Measurements from ENCODE around the gene RSRC1.
"Not testable (repeated sequence)": the region's sequence is repeated elsewhere in the genome, so short reads cannot be mapped to it uniquely, and the experiment has no call there.

The RSRC1 gene

DNA sequence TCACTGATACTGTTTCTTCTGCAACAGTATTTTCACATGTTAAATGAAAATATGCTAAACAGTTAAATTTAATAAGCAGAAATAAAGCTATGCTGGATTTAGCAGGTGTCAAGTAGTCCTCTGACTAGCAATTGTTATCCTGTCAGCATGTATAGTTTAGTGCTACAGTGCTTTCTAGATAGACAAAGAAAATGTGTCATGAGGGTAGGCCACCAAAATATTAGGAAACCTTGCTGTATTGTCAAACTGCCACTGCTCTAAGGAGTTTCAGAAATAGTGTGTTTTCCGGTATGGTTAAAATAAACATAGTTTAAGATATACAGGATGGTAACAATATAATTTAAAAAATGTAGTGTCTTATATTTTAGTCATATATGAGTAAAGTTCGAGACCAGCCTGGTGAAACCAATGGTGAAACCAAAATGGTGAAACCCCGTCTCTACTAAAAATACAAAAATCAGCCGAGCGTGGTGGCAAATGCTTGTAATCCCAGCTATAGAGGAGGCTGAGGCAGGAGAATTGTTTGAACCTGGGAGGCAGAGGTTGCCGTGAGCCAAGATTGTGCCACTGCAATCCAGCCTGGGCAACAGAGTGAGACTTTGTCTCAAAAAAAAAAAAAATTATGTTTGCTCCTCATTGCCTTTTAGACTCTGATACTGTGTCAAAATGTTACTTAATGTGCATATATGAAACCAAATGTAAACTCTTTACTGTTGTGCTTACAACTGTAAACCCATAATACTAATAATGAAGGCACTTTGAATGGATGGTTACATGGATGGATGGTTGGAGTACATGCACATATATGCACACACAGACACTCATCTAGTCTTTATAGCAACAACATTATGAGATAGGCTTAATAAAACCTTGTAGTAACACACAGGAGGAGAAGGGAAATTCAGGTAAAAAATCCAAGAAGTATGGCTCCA is 204.8 kb downstream of the RSRC1 start:
- Histone ChIP-seq H3K36me3 (replicated peaks) (no peaks in the 10 kb centered on the region), H3K27me3 (replicated peaks) (no peaks in the 10 kb centered on the region), H3K27ac (no peak overlapping the region), H3K4me3 (ENCODE audit: low read depth, low read length) (no peak overlapping the region)
- TF ChIP-seq, protein P1, sequence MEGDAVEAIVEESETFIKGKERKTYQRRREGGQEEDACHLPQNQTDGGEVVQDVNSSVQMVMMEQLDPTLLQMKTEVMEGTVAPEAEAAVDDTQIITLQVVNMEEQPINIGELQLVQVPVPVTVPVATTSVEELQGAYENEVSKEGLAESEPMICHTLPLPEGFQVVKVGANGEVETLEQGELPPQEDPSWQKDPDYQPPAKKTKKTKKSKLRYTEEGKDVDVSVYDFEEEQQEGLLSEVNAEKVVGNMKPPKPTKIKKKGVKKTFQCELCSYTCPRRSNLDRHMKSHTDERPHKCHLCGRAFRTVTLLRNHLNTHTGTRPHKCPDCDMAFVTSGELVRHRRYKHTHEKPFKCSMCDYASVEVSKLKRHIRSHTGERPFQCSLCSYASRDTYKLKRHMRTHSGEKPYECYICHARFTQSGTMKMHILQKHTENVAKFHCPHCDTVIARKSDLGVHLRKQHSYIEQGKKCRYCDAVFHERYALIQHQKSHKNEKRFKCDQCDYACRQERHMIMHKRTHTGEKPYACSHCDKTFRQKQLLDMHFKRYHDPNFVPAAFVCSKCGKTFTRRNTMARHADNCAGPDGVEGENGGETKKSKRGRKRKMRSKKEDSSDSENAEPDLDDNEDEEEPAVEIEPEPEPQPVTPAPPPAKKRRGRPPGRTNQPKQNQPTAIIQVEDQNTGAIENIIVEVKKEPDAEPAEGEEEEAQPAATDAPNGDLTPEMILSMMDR (IDR thresholded peaks at IDR 0.05; ENCODE audit: low read depth, low read length, missing control alignments): no peak
- no peak for DNase-seq
- in situ Hi-C loops (cut with HindIII; ENCODE audit: low pct_ligation_motif_present, low sequenced_read_pairs): no loop called here

DNA sequence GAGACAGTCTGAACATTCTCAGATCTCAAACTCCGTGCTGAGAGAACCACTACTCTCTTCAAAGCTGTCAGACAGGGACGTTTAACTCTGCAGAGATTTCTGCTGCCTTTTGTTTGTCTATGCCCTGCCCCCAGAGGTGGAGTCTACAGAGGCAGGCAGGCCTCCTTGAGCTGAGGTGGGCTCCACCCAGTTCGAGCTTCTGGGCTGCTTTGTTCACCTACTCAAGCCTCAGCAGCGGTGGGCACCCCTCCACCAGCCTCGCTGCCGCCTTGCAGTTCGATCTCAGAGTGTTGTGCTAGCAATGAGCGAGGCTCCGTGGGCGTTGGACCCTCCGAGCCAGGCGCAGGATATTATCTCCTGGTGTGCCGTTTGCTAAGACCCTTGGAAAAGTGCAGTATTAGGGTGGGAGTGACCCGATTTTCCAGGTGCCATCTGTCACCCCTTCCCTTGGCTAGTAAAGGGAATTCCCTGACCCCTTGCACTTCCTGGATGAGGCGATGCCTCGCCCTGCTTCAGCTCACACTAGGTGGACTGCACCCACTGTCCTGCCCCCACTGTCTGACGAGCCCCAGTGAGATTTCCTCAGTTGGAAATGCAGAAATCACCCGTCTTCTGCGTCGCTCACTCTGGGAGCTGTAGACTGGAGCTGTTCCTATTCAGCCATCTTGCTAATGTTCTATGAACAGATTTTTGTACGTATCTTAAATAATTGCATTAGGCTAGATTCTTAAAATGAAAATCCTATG is 220.0 kb downstream of the RSRC1 start:
- H3K36me3 ChIP-seq (replicated peaks); H3K27ac ChIP-seq; in situ Hi-C loops (cut with HindIII; ENCODE audit: low pct_ligation_motif_present, low sequenced_read_pairs); DNase-seq; H3K27me3 ChIP-seq (replicated peaks): not testable (repeated sequence)
- peak overlapping the region; percentile 48 for H3K4me3 ChIP-seq (ENCODE audit: low read depth, low read length)

DNA sequence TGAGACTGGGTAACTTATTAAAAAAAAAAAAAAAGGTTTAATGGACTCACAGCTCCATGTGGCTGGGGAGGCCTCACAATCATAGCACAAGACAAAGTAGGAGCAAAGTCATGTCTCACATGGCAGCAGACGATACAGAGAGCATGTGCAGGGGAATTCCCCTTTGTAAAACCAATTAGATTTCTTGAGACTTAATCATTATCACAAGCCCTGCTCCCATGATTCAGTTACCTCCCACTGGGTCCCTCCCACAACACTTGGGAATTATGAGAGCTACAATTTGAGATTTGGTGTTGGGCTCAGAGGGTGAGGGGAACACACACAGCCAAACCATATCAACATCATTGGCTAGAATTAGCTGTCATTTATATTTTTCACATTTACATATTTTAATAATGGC is 221.0 kb downstream of the RSRC1 start:
- peak; percentile 24 for DNase-seq
- in situ Hi-C loops (cut with HindIII; ENCODE audit: low pct_ligation_motif_present, low sequenced_read_pairs): no loop called here
- Histone ChIP-seq H3K27ac (no peak overlapping the region), H3K4me3 (ENCODE audit: low read depth, low read length) (no peak overlapping the region), H3K36me3 (replicated peaks) (no peaks in the 10 kb centered on the region), H3K27me3 (replicated peaks) (no peaks in the 10 kb centered on the region)
- TF ChIP-seq, protein P1 (IDR thresholded peaks at IDR 0.05; ENCODE audit: low read depth, low read length, missing control alignments): no peak

DNA sequence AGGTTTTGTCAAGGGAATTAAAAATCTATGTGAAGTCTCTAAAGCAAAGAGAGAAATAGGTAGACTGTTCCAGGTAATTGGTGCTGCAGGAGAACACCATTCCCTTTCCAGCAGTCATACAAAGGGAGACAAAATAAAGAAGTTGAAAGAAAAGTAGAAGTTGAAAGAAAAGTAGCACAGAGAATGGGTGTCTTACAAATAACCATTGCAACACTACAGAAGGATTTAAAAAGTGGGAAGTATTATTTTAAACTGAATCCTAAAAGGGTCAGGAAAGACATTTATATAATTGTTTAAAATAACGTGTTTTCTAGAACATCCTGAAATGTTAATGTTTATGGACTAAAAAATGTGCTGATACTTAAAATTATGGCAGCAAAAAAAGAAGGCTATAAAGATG is 223.8 kb downstream of the RSRC1 start:
- in situ Hi-C loops (cut with HindIII; ENCODE audit: low pct_ligation_motif_present, low sequenced_read_pairs): no loop called here
- DNase-seq: no peak
- Histone ChIP-seq H3K27me3 (replicated peaks) (no peaks in the 10 kb centered on the region), H3K27ac (no peak overlapping the region), H3K4me3 (ENCODE audit: low read depth, low read length) (no peak overlapping the region), H3K36me3 (replicated peaks) (no peaks in the 10 kb centered on the region)
- TF ChIP-seq, protein P1 (IDR thresholded peaks at IDR 0.05; ENCODE audit: low read depth, low read length, missing control alignments): no peak

DNA sequence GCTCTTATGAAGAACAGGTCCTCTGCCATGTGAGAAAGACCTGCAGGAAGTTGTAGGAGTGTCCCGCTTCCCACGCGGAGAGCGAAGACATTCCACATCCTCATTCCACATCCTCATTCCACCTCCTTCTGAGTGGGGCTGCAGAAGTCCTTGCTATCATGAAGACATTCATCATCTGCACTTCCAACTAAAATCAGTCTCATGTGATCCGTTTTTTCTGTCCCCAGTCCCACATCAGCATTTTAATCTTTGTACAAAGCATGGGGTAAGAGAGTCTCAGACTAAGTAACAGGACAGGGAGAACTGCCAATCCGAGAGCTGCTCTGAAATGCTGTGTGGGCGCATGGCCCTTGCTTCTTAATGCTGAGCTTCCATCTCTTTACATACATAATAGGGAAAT is 227.2 kb downstream of the RSRC1 start:
- H3K4me3 ChIP-seq (ENCODE audit: low read depth, low read length): no peak overlapping the region
- no peaks in the 10 kb centered on the region for H3K36me3 ChIP-seq (replicated peaks)
- no peak for DNase-seq
- H3K27me3 ChIP-seq (replicated peaks): no peaks in the 10 kb centered on the region
- in situ Hi-C loops (cut with HindIII; ENCODE audit: low pct_ligation_motif_present, low sequenced_read_pairs): no loop called here
- no peak overlapping the region for H3K27ac ChIP-seq
- TF ChIP-seq, protein P1 (IDR thresholded peaks at IDR 0.05; ENCODE audit: low read depth, low read length, missing control alignments): no peak

DNA sequence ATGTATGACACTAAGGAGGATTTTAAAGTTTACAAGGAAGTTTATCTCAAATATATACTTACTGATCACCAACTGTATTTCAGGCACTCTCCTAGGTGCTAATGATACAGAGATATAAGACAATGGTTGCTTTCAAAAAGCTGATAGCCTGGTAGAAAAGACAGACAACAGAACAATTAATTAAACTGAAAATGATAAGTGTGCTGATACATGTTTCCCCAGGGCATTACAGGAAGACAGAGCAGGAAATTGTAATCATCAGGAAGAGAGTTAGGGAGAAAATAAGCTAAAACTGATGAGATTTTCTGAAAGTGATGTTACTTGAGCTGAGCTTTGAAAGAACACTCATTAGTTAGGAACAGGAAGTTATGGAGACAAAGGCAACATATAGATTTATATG is 229.7 kb downstream of the RSRC1 start:
- Histone ChIP-seq H3K36me3 (replicated peaks) (no peaks in the 10 kb centered on the region), H3K27ac (no peak overlapping the region), H3K4me3 (ENCODE audit: low read depth, low read length) (no peak overlapping the region), H3K27me3 (replicated peaks) (no peaks in the 10 kb centered on the region)
- TF ChIP-seq, protein P1 (IDR thresholded peaks at IDR 0.05; ENCODE audit: low read depth, low read length, missing control alignments): no peak
- in situ Hi-C loops (cut with HindIII; ENCODE audit: low pct_ligation_motif_present, low sequenced_read_pairs): no loop called here
- no peak for DNase-seq

DNA sequence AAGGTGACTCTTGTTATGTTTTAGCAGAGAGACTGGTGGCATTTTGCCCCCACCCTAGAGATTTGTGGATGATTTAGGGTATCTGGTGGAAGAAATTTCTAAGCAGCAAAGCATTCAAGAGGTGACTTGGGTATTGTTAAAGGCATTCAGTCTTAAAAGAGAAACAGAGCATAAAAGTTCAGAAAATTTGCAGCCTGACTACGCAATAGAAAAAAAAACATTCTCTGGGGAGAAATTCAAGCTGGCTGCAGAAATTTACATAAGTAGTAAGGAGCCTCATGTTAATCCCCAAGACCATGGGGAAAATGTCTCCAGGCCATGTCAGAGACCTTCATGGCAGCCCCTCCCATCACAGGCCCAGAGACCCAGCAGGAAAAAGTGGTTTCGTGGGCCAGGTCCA is 231.1 kb downstream of the RSRC1 start:
- H3K4me3 ChIP-seq (ENCODE audit: low read depth, low read length); in situ Hi-C loops (cut with HindIII; ENCODE audit: low pct_ligation_motif_present, low sequenced_read_pairs); H3K36me3 ChIP-seq (replicated peaks); H3K27ac ChIP-seq; H3K27me3 ChIP-seq (replicated peaks); DNase-seq: not testable (repeated sequence)

All from brain microvascular endothelial cell (primary cell).